HEK293T (cell line): ENCODE results near the gene ZMIZ1.

Experiments used
- CTCF ChIA-PET: fragments of 350-600 bp; formaldehyde crosslinking; extraction: SDS; loops from one replicate; lab custom pipeline; 2021; ENCODE audit warnings: antibody characterized with exemption, inconsistent platforms; lab: Yijun Ruan, JAX
- POLR2A ChIA-PET: fragments of 350-600 bp; formaldehyde crosslinking; extraction: SDS; loops from one replicate; lab custom pipeline; 2020; ENCODE audit warnings: antibody characterized with exemption, inconsistent platforms; lab: Yijun Ruan, JAX
- DNase-seq: peaks from one replicate; pipeline ENCODE4 v3.0.0; 2012; ENCODE audit warnings: mixed read lengths; ENCODE audit errors: extremely low spot score
- ARNT ChIP-seq: fragments of 450-650 bp; IDR thresholded peaks from 2 replicates; pipeline ENCODE4 v1.6.1; 2017; ENCODE audit warnings: mild to moderate bottlenecking
- BHLHE40 ChIP-seq: fragments of 450-650 bp; IDR thresholded peaks from 2 replicates; pipeline ENCODE4 v1.6.1; 2016; ENCODE audit warnings: mild to moderate bottlenecking, moderate library complexity, borderline replicate concordance
- CTBP1 ChIP-seq: fragments of 450-650 bp; IDR thresholded peaks from 2 replicates; pipeline ENCODE4 v1.6.1; 2016; ENCODE audit warnings: borderline replicate concordance
- ELF4 ChIP-seq: fragments of 450-650 bp; IDR thresholded peaks from 2 replicates; pipeline ENCODE4 v1.6.1; 2017; ENCODE audit warnings: antibody characterized with exemption
- FOXA1 ChIP-seq: fragments of 450-650 bp; IDR thresholded peaks from 2 replicates; pipeline ENCODE4 v1.6.1; 2016; ENCODE audit warnings: mild to moderate bottlenecking
- FOXK2 ChIP-seq: fragments of 450-650 bp; IDR thresholded peaks from 2 replicates; pipeline ENCODE4 v1.6.1; 2016; ENCODE audit warnings: mild to moderate bottlenecking
- FOXM1 ChIP-seq: fragments of 450-650 bp; IDR thresholded peaks from 2 replicates; pipeline ENCODE4 v1.6.1; 2017; ENCODE audit warnings: mild to moderate bottlenecking, borderline replicate concordance
- HDGF ChIP-seq: fragments of 450-650 bp; IDR thresholded peaks from 2 replicates; pipeline ENCODE4 v1.6.1; 2017; ENCODE audit warnings: antibody characterized with exemption, borderline replicate concordance
- L3MBTL2 ChIP-seq: fragments of 450-650 bp; conservative IDR thresholded peaks from 2 replicates; pipeline ENCODE4 v1.6.1; 2016; ENCODE audit warnings: mild to moderate bottlenecking
- LEF1 ChIP-seq: fragments of 450-650 bp; IDR thresholded peaks from 2 replicates; pipeline ENCODE4 v1.6.1; 2017; ENCODE audit warnings: mild to moderate bottlenecking, borderline replicate concordance
- NFRKB ChIP-seq: fragments of 450-650 bp; IDR thresholded peaks from 2 replicates; pipeline ENCODE4 v1.6.1; 2016; ENCODE audit warnings: mild to moderate bottlenecking, moderate library complexity
- PKNOX1 ChIP-seq: fragments of 450-650 bp; IDR thresholded peaks from 2 replicates; pipeline ENCODE4 v1.6.1; 2016
- SP1 ChIP-seq: fragments of 450-650 bp; IDR thresholded peaks from 2 replicates; pipeline ENCODE4 v1.6.1; 2017
- SUZ12 ChIP-seq: fragments of 450-650 bp; IDR thresholded peaks from 2 replicates; pipeline ENCODE4 v1.6.1; 2016; ENCODE audit warnings: mild to moderate bottlenecking
- TARDBP ChIP-seq: fragments of 450-650 bp; IDR thresholded peaks from 2 replicates; pipeline ENCODE4 v1.6.1; 2016
- ZNF384 ChIP-seq: fragments of 450-650 bp; IDR thresholded peaks from 2 replicates; pipeline ENCODE4 v1.6.1; 2016

The ZMIZ1 gene

GRCh38 chr10:79132681-79133381 is 64.1 kb downstream of the ZMIZ1 start:
- ChIA-PET POLR2A (no interaction called here), CTCF (no interaction called here)
- TF ChIP-seq CTBP1, result no peak
- TF ChIP-seq SP1, result no peak
- TF ChIP-seq NFRKB, result no peak
- no peak for TF ChIP-seq LEF1
- no peak for TF ChIP-seq TARDBP
- no peak for TF ChIP-seq ELF4
- TF ChIP-seq L3MBTL2, result no peak
- TF ChIP-seq PKNOX1, result no peak
- TF ChIP-seq FOXK2, result no peak
- TF ChIP-seq FOXA1, result no peak
- no peak for TF ChIP-seq BHLHE40
- TF ChIP-seq ARNT, result no peak
- TF ChIP-seq ZNF384, result no peak
- TF ChIP-seq FOXM1, result no peak
- TF ChIP-seq SUZ12, result no peak
- TF ChIP-seq HDGF, result no peak
- no peak for DNase-seq

DNA sequence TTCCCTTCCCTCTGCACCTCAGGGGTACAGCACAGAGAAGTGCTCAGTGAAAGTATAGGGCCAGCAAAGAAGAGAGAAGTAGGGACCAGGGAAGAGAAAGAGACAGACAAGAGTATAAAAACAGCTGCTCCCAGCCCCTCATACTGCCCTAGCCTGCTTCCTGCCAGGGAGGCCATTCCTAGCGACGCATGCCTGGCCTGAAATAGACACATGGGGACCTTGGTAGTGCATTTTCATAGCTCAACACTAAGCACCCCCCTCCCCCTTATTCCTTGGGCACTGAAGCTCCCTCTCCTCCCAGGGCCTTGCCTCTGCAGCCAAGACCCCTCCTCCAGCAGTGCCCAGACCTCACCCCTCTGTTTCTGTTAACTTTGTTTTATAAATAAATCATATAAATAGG is 64.7 kb downstream of the ZMIZ1 start:
- CTCF ChIA-PET, result no interaction called here
- TF ChIP-seq L3MBTL2 (no peak), ELF4 (no peak), ARNT (no peak)
- DNase-seq, result no peak
- POLR2A ChIA-PET, result no interaction called here

DNA sequence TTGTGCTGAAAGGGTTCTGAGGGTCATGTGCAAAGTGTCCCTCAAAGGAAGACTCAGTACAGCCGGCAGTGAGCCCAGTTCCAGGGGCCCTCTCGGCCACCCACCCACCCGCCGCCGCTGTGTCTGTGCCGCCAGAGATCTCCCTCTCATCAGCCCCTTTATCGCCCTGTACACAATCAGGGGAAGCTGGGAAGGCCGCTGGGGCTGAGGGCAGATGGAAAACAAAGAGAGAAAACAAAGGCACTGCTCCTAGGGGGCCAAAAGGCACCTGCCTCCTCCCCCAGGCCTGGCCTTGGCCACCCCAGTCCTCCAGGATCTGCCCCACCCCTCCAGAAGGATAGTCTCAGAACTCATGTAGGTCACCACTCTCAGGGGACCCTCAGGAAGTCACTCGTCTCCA is 67.0 kb downstream of the ZMIZ1 start:
- ChIA-PET POLR2A (no interaction called here), CTCF (no interaction called here)
- no peak for DNase-seq
- TF ChIP-seq SUZ12, result no peak
- no peak for TF ChIP-seq LEF1
- no peak for TF ChIP-seq BHLHE40
- TF ChIP-seq FOXM1, result no peak
- no peak for TF ChIP-seq HDGF
- TF ChIP-seq PKNOX1, result no peak
- TF ChIP-seq FOXA1, result no peak
- no peak for TF ChIP-seq NFRKB
- TF ChIP-seq CTBP1, result no peak

GRCh38 chr10:79136236-79137005 is 67.7 kb downstream of the ZMIZ1 start:
- no peak for DNase-seq
- POLR2A ChIA-PET, result no interaction called here
- CTCF ChIA-PET, result no interaction called here
- TF ChIP-seq NFRKB (no peak), HDGF (no peak), ELF4 (no peak), SP1 (no peak), L3MBTL2 (no peak), LEF1 (no peak), FOXA1 (no peak), FOXK2 (no peak), FOXM1 (no peak), ARNT (no peak), CTBP1 (no peak), SUZ12 (no peak), PKNOX1 (no peak), TARDBP (no peak), BHLHE40 (no peak), ZNF384 (no peak)

DNA sequence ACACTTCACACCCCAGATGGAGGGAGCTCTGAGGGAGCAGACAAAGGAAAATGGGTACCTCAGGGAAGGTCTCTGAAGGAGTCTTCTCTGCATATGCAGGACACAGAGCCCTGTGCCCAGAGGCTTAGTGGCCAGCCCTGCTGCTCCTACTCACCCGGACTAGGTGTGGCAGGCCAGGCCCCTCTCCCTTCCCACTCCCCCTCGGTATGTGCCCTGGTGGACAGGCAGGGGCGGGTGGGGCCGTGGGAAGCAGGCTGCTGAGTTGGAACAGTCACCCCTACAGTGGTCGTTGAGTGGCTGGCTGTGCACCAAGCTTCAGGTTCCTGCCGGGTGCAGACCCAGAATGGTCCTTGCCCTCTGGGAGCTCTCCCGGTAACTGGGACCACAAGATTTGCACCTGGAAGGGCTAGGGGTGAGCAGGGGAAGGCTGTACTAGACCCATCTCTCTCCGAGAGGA is 68.6 kb downstream of the ZMIZ1 start:
- no peak for DNase-seq
- no peak for TF ChIP-seq CTBP1
- no peak for TF ChIP-seq L3MBTL2
- no peak for TF ChIP-seq PKNOX1
- TF ChIP-seq SUZ12, result no peak
- no peak for TF ChIP-seq SP1
- TF ChIP-seq ARNT, result no peak
- TF ChIP-seq HDGF, result no peak
- TF ChIP-seq LEF1, result no peak
- no peak for TF ChIP-seq ELF4
- no peak for TF ChIP-seq TARDBP
- ChIA-PET CTCF (no interaction called here), POLR2A (no interaction called here)

GRCh38 chr10:79137826-79138225 is 69.1 kb downstream of the ZMIZ1 start:
- ChIA-PET POLR2A (no interaction called here), CTCF (no interaction called here)
- no peak for TF ChIP-seq ARNT
- DNase-seq, result no peak
